ENCODE measurements around the gene ACOT11.

Gene ACOT11

DNA sequence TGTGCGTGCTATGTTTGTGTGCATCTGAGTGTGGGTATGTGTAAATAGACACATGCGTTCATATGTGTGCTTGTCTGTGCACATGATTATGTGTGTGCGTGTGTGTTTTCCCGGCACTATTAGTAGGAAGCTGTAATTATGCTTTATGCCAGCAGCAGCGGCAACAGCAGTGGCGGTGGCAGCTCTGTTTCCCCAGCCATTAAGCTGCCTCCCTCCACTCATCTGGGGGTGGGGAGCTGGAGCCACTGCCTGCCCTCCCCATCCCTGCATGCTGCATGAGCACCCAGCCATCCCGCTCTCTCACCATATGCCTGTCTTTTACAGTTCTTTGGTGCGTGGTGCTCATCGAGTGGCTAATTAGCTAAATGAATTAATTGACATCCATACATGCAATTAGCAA, 30.5 kb upstream of the ACOT11 start:
- H3K4me3 ChIP-seq (replicated peaks; ENCODE audit: insufficient read depth, low read length): no peak overlapping the region
- H3K27me3 ChIP-seq (ENCODE audit: insufficient read depth, poor library complexity, severe bottlenecking): no peaks in the 10 kb centered on the region
- no peak for DNase-seq (ENCODE audit: low read depth in 1 of 2, low spot score in 1 of 2)
- no peak overlapping the region for H3K27ac ChIP-seq (replicated peaks)
- TF ChIP-seq SPI1 (IDR thresholded peaks at IDR 0.05; ENCODE audit: borderline replicate concordance, low read depth): no peak
- no peak for TF ChIP-seq GABPA (IDR thresholded peaks at IDR 0.05; ENCODE audit: low read depth)
- TF ChIP-seq, protein P1, sequence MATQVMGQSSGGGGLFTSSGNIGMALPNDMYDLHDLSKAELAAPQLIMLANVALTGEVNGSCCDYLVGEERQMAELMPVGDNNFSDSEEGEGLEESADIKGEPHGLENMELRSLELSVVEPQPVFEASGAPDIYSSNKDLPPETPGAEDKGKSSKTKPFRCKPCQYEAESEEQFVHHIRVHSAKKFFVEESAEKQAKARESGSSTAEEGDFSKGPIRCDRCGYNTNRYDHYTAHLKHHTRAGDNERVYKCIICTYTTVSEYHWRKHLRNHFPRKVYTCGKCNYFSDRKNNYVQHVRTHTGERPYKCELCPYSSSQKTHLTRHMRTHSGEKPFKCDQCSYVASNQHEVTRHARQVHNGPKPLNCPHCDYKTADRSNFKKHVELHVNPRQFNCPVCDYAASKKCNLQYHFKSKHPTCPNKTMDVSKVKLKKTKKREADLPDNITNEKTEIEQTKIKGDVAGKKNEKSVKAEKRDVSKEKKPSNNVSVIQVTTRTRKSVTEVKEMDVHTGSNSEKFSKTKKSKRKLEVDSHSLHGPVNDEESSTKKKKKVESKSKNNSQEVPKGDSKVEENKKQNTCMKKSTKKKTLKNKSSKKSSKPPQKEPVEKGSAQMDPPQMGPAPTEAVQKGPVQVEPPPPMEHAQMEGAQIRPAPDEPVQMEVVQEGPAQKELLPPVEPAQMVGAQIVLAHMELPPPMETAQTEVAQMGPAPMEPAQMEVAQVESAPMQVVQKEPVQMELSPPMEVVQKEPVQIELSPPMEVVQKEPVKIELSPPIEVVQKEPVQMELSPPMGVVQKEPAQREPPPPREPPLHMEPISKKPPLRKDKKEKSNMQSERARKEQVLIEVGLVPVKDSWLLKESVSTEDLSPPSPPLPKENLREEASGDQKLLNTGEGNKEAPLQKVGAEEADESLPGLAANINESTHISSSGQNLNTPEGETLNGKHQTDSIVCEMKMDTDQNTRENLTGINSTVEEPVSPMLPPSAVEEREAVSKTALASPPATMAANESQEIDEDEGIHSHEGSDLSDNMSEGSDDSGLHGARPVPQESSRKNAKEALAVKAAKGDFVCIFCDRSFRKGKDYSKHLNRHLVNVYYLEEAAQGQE (IDR thresholded peaks at IDR 0.05; ENCODE audit: insufficient replicate concordance, low read depth): no peak
- no peak for TF ChIP-seq POLR2AphosphoS5 (IDR thresholded peaks at IDR 0.05; ENCODE audit: low read depth)
- TF ChIP-seq, protein P2, sequence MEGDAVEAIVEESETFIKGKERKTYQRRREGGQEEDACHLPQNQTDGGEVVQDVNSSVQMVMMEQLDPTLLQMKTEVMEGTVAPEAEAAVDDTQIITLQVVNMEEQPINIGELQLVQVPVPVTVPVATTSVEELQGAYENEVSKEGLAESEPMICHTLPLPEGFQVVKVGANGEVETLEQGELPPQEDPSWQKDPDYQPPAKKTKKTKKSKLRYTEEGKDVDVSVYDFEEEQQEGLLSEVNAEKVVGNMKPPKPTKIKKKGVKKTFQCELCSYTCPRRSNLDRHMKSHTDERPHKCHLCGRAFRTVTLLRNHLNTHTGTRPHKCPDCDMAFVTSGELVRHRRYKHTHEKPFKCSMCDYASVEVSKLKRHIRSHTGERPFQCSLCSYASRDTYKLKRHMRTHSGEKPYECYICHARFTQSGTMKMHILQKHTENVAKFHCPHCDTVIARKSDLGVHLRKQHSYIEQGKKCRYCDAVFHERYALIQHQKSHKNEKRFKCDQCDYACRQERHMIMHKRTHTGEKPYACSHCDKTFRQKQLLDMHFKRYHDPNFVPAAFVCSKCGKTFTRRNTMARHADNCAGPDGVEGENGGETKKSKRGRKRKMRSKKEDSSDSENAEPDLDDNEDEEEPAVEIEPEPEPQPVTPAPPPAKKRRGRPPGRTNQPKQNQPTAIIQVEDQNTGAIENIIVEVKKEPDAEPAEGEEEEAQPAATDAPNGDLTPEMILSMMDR (IDR thresholded peaks at IDR 0.05; ENCODE audit: insufficient read depth, low read length): no peak

- DNase-seq (ENCODE audit: low read depth in 1 of 2, low spot score in 1 of 2): no peak
- H3K27me3 ChIP-seq (ENCODE audit: insufficient read depth, poor library complexity, severe bottlenecking): no peaks in the 10 kb centered on the region
- H3K27ac ChIP-seq (replicated peaks): no peak overlapping the region
- H3K4me3 ChIP-seq (replicated peaks; ENCODE audit: insufficient read depth, low read length): no peak overlapping the region
- TF ChIP-seq GABPA (IDR thresholded peaks at IDR 0.05; ENCODE audit: low read depth) (no peak), SPI1 (IDR thresholded peaks at IDR 0.05; ENCODE audit: borderline replicate concordance, low read depth) (no peak), POLR2AphosphoS5 (IDR thresholded peaks at IDR 0.05; ENCODE audit: low read depth) (no peak)
- TF ChIP-seq, protein P1 (IDR thresholded peaks at IDR 0.05; ENCODE audit: insufficient replicate concordance, low read depth): no peak
- TF ChIP-seq, protein P2 (IDR thresholded peaks at IDR 0.05; ENCODE audit: insufficient read depth, low read length): no peak
These were observed 29.5 kb upstream of the ACOT11 start for GRCh38 chr1:54518489-54518888.

DNA sequence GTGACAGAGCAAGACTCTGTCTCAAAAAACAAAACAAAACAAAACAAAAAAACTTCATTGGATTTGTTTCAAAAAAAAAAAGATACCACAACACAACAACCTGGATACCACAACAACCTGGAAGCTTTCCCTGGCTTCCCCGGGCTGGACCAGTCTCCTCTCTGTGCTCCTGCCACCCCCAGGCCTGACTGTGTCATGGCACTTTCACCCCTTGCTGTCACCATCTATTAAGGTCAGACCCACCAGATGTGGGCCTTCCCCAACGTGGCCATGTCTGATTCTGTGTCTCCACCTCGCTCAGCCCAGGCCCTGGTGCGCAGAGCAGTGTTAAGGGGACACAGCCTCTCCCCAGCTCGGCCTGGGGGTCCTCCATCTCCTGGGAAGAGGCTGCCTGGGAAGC, 28.3 kb upstream of the ACOT11 start:
- H3K4me3 ChIP-seq (replicated peaks; ENCODE audit: insufficient read depth, low read length): no peak overlapping the region
- no peaks in the 10 kb centered on the region for H3K27me3 ChIP-seq (ENCODE audit: insufficient read depth, poor library complexity, severe bottlenecking)
- TF ChIP-seq, protein P2 (IDR thresholded peaks at IDR 0.05; ENCODE audit: insufficient read depth, low read length): no peak
- TF ChIP-seq SPI1 (IDR thresholded peaks at IDR 0.05; ENCODE audit: borderline replicate concordance, low read depth): no peak
- no peak for TF ChIP-seq GABPA (IDR thresholded peaks at IDR 0.05; ENCODE audit: low read depth)
- no peak overlapping the region for H3K27ac ChIP-seq (replicated peaks)
- DNase-seq (ENCODE audit: low read depth in 1 of 2, low spot score in 1 of 2): no peak

DNA sequence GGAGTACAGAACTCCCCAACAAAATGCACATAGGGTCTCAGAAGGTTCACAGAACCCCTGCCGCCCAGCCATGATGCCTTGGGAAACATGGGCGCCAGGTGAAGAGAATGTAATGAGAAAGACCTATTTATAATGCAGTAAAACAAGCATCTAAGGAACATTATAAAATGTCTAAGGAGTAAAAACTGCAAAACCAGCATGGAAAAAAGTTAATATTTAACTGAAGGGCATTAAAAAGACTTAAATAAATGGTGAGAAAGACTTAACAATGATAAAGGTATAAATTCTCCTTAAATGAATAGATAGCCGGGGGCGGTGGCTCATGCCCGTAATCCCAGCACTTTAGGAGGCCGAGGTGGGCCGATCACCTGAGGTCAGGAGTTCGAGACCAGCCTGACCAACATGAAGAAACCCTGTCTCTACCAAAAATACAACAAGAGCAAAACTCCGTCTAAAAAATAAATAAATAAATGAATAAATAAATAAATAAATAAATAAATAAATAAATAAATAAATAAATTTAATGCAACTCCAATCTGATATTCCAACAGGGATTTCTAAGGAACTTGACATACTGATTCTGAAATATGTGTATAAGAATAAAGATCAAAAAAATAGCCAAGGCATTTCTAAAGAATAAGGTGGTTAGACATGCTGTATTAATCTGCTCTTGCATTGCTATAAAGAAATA, 27.3 kb upstream of the ACOT11 start:
- TF ChIP-seq SPI1 (IDR thresholded peaks at IDR 0.05; ENCODE audit: borderline replicate concordance, low read depth) (no peak), GABPA (IDR thresholded peaks at IDR 0.05; ENCODE audit: low read depth) (no peak), POLR2AphosphoS5 (IDR thresholded peaks at IDR 0.05; ENCODE audit: low read depth) (no peak)
- TF ChIP-seq, protein P1 (IDR thresholded peaks at IDR 0.05; ENCODE audit: insufficient replicate concordance, low read depth): no peak
- TF ChIP-seq, protein P2 (IDR thresholded peaks at IDR 0.05; ENCODE audit: insufficient read depth, low read length): no peak
- no peaks in the 10 kb centered on the region for H3K27me3 ChIP-seq (ENCODE audit: insufficient read depth, poor library complexity, severe bottlenecking)
- no peak overlapping the region for H3K27ac ChIP-seq (replicated peaks)
- DNase-seq (ENCODE audit: low read depth in 1 of 2, low spot score in 1 of 2): no peak
- no peak overlapping the region for H3K4me3 ChIP-seq (replicated peaks; ENCODE audit: insufficient read depth, low read length)

Measured in HL-60 (cell line).